ENCODE results near the gene APPL1. TPM values are rescaled to one million over a fixed set of nuclear protein-coding genes. Genes with fewer than 3 reads are reported as not detected.

Gene APPL1
- total and polyA plus RNA-seq, 10 of the 15 experiments (the other 5 are each of a cell fraction or from before 2014, with no cell fraction given) = 15.0 to 77.6 (median 40.2) TPM

GRCh38 chr3:57227204-57227929 lies at the start of gene APPL1 (continued):
- TF ChIP-seq CTCF (IDR thresholded peaks at IDR 0.05 in 2 of 3, conservative IDR thresholded peaks at IDR 0.05 in 1 of 3; ENCODE audit: control insufficient read depth in 2 of 3, extremely low read depth in 1 of 3, insufficient read depth in 1 of 3, low read depth in 3 of 3, low read length in 3 of 3) (0 out of 6 replicates have a peak, but pooled peaks of 1 of the 3 experiments have one; percentile 3), E2F8 (IDR thresholded peaks at IDR 0.05; ENCODE audit: low read depth, partially characterized antibody) (no peak), NR2C1 (IDR thresholded peaks at IDR 0.05) (peak; percentile 43), MAX (IDR thresholded peaks at IDR 0.05; ENCODE audit: low read depth, low read length) (peak; percentile 64), NRF1 (conservative IDR thresholded peaks at IDR 0.05; ENCODE audit: low read depth, low read length) (no peak), NR2C2 (IDR thresholded peaks at IDR 0.05; ENCODE audit: borderline replicate concordance, control insufficient read depth, insufficient read length, low read depth) (no peak), CBFB (IDR thresholded peaks at IDR 0.05; ENCODE audit: low read depth) (no peak; the same call in 1 of the 2 replicates), FOXK2 (IDR thresholded peaks at IDR 0.05) (no peak), ZNF384 (IDR thresholded peaks at IDR 0.05; ENCODE audit: borderline replicate concordance, low read depth, low read length) (no peak), SP1 (IDR thresholded peaks at IDR 0.05; ENCODE audit: low read depth, low read length) (peak; percentile 84), PML (IDR thresholded peaks at IDR 0.05; ENCODE audit: low read length) (peak; percentile 63; the same call in 1 of the 2 replicates), WRNIP1 (IDR thresholded peaks at IDR 0.05; ENCODE audit: borderline replicate concordance, low read depth, low read length) (no peak), CUX1 (IDR thresholded peaks at IDR 0.05; ENCODE audit: insufficient replicate concordance, low read depth, low read length) (no peak), RCOR1 (conservative IDR thresholded peaks at IDR 0.05; ENCODE audit: low read depth, low read length) (no peak), REST (IDR thresholded peaks at IDR 0.05; ENCODE audit: low read depth, low read length) (no peak)

All from GM12878 (cell line).